Thoracic aorta (tissue), 2 donors: ENCODE measurements around the gene ADGRB3. TPM values are rescaled to one million over a fixed set of nuclear protein-coding genes. Genes with fewer than 3 reads are reported as not detected.
"Not testable (repeated sequence)": the region's sequence is repeated elsewhere in the genome, so short reads cannot be mapped to it uniquely, and the experiment has no call there.

Experiments
- ATAC-seq: fragments of 150-250 bp; one replicate; pipeline ENCODE4 v1.8.0; 2017; ENCODE audit warnings: low read depth; ENCODE audit not compliant: insufficient number of reproducible peaks, low FRiP score
- DNase-seq: peaks from one replicate; pipeline ENCODE4 v3.0.0-alpha.2; 2020; ENCODE audit warnings: low spot score
- H3K27ac ChIP-seq, 2 donors: fragments of 200-600 bp; sonication (generic); 1 replicate in 1 of 2; 2 replicates in 1 of 2; pipeline ENCODE4 v1.5.1; 2016; ENCODE audit warnings: mild to moderate bottlenecking in 2 of 2, moderate library complexity in 2 of 2
- H3K27me3 ChIP-seq: fragments of 200-600 bp; sonication (generic); replicated peaks from 2 replicates; pipeline ENCODE4 v1.6.0; 2016; ENCODE audit warnings: mild to moderate bottlenecking; ENCODE audit not compliant: insufficient read depth
- H3K36me3 ChIP-seq: fragments of 200-600 bp; sonication (generic); one replicate; pipeline ENCODE4 v1.5.1; 2016
- H3K4me1 ChIP-seq, 2 donors: fragments of 200-600 bp; sonication (generic); 1 replicate in 1 of 2; 2 replicates in 1 of 2; pipeline versions ENCODE4 v1.5.1 to v1.6.0; 2016; ENCODE audit warnings: low read depth in 2 of 2, mild to moderate bottlenecking in 1 of 2; ENCODE audit not compliant: control insufficient read depth in 1 of 2
- H3K4me3 ChIP-seq: fragments of 200-600 bp; sonication (generic); 2 replicates; pipeline ENCODE4 v1.5.1; 2016; ENCODE audit warnings: mild to moderate bottlenecking
- H3K9me3 ChIP-seq: fragments of 200-600 bp; sonication (generic); 2 replicates; pipeline ENCODE4 v1.5.1; 2016
- CTCF ChIP-seq: fragments of 200-600 bp; sonication (generic); IDR thresholded peaks from one replicate; pipeline ENCODE4 v1.5.1; 2019; ENCODE audit warnings: antibody characterized with exemption
- total RNA-seq, 2 donors: library from RNA; depleted of rRNA; stranded (reverse); fragments of >200 nt; gene quantifications; one replicate each; pipeline versions ENCODE4 v1.1.0 to v1.2.3, GENCODE V29; 2016

The ADGRB3 gene
- total RNA-seq, 2 donors from 2014 or later, result 2.4 to 10.1 TPM

DNA sequence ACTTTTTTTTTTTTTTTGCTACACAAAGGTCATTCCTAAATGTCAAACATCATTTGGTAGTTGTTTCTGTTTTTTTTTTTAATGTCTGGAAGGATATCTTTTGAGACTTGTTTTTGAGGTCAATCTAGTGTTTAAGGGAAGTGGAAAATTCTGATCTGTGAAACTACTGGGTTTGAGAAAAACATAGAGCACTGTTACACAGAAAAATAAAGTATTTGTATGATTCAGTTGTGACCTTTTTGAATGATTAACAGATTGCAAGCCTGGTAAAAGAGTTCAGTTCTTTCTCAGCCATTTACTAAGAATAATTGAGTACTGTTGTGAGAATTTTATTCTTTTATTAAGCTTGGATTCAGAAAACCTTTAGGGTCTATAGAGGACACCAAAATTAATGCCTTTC is 276.7 kb downstream of the ADGRB3 start:
- Histone ChIP-seq H3K4me1 (no peaks in the 10 kb centered on the region), H3K36me3 (no peaks in the 10 kb centered on the region), H3K27ac (no peak overlapping the region), H3K9me3 (no peaks in the 10 kb centered on the region), H3K27me3 (no peaks in the 10 kb centered on the region), H3K4me3 (no peak overlapping the region)
- DNase-seq (no peak), ATAC-seq (no peak)
- no peak for TF ChIP-seq CTCF

- H3K27me3 ChIP-seq, H3K27ac ChIP-seq, DNase-seq, H3K4me1 ChIP-seq, H3K36me3 ChIP-seq, H3K4me3 ChIP-seq, ATAC-seq, H3K9me3 ChIP-seq: not testable (repeated sequence)
Observed at GRCh38 chr6:68912805-68913204, 277.7 kb downstream of the ADGRB3 start.

- no peaks in the 10 kb centered on the region for H3K27me3 ChIP-seq
- H3K9me3 ChIP-seq, result no peaks in the 10 kb centered on the region
- no peak for TF ChIP-seq CTCF
- DNase-seq, result no peak
- no peaks in the 10 kb centered on the region for H3K36me3 ChIP-seq
- ATAC-seq, result no peak
- H3K4me1 ChIP-seq, result no peaks in the 10 kb centered on the region
- no peak overlapping the region for H3K4me3 ChIP-seq
- no peak overlapping the region for H3K27ac ChIP-seq
Observed at GRCh38 chr6:68915586-68915985, 280.5 kb downstream of the ADGRB3 start.

DNA sequence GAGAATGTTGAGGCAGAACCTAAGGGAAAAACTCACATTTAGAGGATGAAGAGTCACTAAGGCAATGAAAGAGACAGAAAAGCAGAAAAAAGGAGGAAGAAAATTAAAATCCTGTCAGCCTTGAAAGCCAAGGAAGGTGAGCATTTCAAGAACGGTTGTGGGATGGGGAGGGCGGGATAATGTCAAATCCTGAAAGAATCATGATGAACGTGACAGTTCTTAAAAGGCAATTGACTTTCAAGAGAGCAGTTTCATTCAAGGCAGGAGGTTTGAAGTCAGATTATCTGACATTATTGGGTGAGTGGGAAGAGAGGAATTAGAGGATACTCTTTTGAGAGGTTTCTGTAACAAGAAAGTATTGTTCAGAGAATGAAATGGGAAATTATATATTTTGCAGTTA is 284.5 kb downstream of the ADGRB3 start:
- no peak for DNase-seq
- Histone ChIP-seq H3K27me3 (no peaks in the 10 kb centered on the region), H3K4me3 (no peak overlapping the region), H3K4me1 (no peaks in the 10 kb centered on the region), H3K36me3 (no peaks in the 10 kb centered on the region), H3K27ac (no peak overlapping the region), H3K9me3 (no peaks in the 10 kb centered on the region)
- TF ChIP-seq CTCF, result no peak
- no peak for ATAC-seq

DNA sequence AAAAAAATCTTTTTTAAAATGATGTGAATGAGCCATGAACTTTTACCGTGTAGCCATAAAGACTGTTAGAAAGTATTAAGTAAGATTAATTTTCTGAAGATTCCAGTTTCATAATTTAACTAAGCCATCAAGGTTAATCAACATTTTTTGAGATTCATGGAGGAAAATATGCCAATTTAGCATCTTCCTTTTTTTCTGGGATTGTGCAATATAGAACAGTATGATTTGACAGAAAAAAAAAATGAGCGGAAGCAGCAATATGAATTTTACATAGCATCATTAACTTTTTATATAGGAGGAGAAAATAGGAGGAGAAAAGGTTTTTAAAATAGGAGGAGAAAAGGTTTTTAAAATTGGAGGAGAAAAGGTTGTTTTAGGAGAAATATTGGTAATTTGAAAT is 306.3 kb downstream of the ADGRB3 start:
- TF ChIP-seq CTCF, result no peak
- no peaks in the 10 kb centered on the region for H3K36me3 ChIP-seq
- no peak overlapping the region for H3K27ac ChIP-seq
- DNase-seq (no peak), ATAC-seq (no peak)
- H3K4me3 ChIP-seq, result no peak overlapping the region
- no peaks in the 10 kb centered on the region for H3K27me3 ChIP-seq
- H3K4me1 ChIP-seq, result no peaks in the 10 kb centered on the region
- no peaks in the 10 kb centered on the region for H3K9me3 ChIP-seq

DNA sequence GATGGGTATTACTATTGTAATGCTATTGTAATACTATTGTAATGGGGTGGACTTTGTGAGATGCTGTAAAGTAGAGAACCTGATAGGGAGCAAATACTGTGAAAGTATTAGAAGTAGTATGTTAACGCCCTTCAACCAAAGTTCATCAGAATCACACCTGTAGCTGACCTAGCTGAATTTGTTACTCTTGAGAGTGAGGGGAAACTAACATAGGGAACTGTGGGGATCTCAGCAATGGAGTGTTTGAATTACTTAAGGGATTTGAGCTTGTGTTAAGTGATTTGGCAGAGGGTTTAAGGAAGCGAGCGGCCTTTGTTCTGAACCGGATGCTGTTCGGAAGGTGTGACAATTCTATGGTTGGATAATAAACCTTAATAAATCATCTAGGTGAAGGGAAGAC is 312.6 kb downstream of the ADGRB3 start:
- TF ChIP-seq CTCF, result no peak
- Histone ChIP-seq H3K4me3 (no peak overlapping the region), H3K27me3 (no peaks in the 10 kb centered on the region), H3K4me1 (no peaks in the 10 kb centered on the region), H3K27ac (no peak overlapping the region), H3K9me3 (no peaks in the 10 kb centered on the region), H3K36me3 (no peaks in the 10 kb centered on the region)
- DNase-seq (no peak), ATAC-seq (no peak)
